ENCODE data around the gene EMC1.

Gene EMC1

DNA sequence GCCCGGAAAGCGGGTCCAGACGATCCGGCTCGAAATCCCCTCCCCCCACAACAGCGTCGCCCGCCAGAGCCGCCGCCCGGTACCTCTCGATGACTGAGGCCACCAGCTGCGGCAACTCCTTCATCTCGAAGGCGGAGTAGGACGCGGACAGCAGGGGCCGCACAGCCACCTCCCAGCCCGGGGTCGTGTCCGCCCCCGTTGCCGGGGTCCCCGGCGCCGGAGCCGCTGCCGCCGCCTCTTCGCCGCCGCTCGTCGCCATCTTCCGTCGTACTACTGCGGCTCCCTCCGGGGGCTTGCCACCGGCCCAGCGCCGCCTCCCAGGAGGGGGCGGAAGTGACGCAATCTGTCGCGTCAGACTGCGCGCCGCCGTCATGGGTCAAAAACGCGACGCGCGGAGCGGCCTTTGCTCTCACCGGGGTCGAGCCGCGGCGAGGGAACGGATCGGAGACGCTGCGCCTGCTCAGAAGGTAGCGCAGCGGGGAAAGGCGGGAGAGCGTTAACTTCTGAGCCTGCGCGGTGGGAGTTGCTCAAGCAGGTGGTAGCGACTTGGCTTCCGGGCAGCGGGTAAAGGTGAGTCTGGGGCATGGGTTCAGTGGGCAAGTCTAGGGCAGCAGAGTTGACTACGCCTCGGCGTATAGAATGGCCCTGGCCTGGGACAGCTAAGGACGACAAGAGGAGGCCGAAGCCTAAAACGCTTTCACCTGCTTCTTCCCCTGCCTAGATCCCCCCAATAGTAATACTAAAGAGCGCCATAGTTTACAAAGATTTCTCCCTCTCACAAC, 41.1 kb downstream of the EMC1 start, which contains the start of gene UBR4 (continued):
- TF ChIP-seq, protein P1, sequence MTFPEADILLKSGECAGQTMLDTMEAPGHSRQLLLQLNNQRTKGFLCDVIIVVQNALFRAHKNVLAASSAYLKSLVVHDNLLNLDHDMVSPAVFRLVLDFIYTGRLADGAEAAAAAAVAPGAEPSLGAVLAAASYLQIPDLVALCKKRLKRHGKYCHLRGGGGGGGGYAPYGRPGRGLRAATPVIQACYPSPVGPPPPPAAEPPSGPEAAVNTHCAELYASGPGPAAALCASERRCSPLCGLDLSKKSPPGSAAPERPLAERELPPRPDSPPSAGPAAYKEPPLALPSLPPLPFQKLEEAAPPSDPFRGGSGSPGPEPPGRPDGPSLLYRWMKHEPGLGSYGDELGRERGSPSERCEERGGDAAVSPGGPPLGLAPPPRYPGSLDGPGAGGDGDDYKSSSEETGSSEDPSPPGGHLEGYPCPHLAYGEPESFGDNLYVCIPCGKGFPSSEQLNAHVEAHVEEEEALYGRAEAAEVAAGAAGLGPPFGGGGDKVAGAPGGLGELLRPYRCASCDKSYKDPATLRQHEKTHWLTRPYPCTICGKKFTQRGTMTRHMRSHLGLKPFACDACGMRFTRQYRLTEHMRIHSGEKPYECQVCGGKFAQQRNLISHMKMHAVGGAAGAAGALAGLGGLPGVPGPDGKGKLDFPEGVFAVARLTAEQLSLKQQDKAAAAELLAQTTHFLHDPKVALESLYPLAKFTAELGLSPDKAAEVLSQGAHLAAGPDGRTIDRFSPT (tag by site-specific recombination; IDR thresholded peaks at IDR 0.05), result peak; percentile 97
- TF ChIP-seq ZBTB48 (tag by site-specific recombination; IDR thresholded peaks at IDR 0.05), result no peak; the same call in 1 of the 2 replicates
- peak; percentile 95 for TF ChIP-seq GLIS1 (tag by site-specific recombination; IDR thresholded peaks at IDR 0.05)
- peak; percentile 66 for TF ChIP-seq TRIM28 (IDR thresholded peaks at IDR 0.05; ENCODE audit: borderline replicate concordance, low read length)
- peak; percentile 62; the same call in 1 of the 2 replicates for TF ChIP-seq ZBTB8A (tag by site-specific recombination; IDR thresholded peaks at IDR 0.05)
- peak; percentile 83 for TF ChIP-seq ZNF24 (tag by site-specific recombination; IDR thresholded peaks at IDR 0.05)
- TF ChIP-seq REPIN1 (tag by site-specific recombination; IDR thresholded peaks at IDR 0.05; ENCODE audit: low read depth), result 0 out of 2 replicates have a peak, but pooled peaks have one; percentile 58
- no peak for TF ChIP-seq ZNF837 (tag by site-specific recombination; IDR thresholded peaks at IDR 0.05)
- TF ChIP-seq ZNF157 (tag by site-specific recombination; IDR thresholded peaks at IDR 0.05), result 0 out of 2 replicates have a peak, but pooled peaks have one; percentile 19
- TF ChIP-seq ZXDB (tag by site-specific recombination; IDR thresholded peaks at IDR 0.05), result peak; percentile 88
- TF ChIP-seq, protein P2, sequence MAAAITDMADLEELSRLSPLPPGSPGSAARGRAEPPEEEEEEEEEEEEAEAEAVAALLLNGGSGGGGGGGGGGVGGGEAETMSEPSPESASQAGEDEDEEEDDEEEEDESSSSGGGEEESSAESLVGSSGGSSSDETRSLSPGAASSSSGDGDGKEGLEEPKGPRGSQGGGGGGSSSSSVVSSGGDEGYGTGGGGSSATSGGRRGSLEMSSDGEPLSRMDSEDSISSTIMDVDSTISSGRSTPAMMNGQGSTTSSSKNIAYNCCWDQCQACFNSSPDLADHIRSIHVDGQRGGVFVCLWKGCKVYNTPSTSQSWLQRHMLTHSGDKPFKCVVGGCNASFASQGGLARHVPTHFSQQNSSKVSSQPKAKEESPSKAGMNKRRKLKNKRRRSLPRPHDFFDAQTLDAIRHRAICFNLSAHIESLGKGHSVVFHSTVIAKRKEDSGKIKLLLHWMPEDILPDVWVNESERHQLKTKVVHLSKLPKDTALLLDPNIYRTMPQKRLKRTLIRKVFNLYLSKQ (tag by site-specific recombination; IDR thresholded peaks at IDR 0.05; ENCODE audit: borderline replicate concordance), result no peak
- TF ChIP-seq ZNF350 (tag by site-specific recombination; IDR thresholded peaks at IDR 0.05), result no peak
- TF ChIP-seq SETDB1 (IDR thresholded peaks at IDR 0.05; ENCODE audit: insufficient read length, low read length), result no peak
- peak; percentile 56; the same call in 1 of the 2 replicates for TF ChIP-seq KLF1 (tag by site-specific recombination; IDR thresholded peaks at IDR 0.05)
- TF ChIP-seq ZNF518A (tag by site-specific recombination; conservative IDR thresholded peaks at IDR 0.05; ENCODE audit: low read depth), result peak; percentile 53; the same call in 1 of the 2 replicates
- TF ChIP-seq KLF10 (tag by site-specific recombination; IDR thresholded peaks at IDR 0.05), result peak; percentile 84
- TF ChIP-seq MYNN (tag by site-specific recombination; IDR thresholded peaks at IDR 0.05; ENCODE audit: borderline replicate concordance), result 0 out of 2 replicates have a peak, but pooled peaks have one; percentile 40
- TF ChIP-seq ZNF114 (tag by site-specific recombination; IDR thresholded peaks at IDR 0.05), result no peak
- TF ChIP-seq ZNF2 (tag by site-specific recombination; IDR thresholded peaks at IDR 0.05), result peak; percentile 44; the same call in 1 of the 2 replicates
- TF ChIP-seq ZNF266 (tag by site-specific recombination; IDR thresholded peaks at IDR 0.05; ENCODE audit: low read depth), result no peak
- no peak for TF ChIP-seq ZNF292 (tag by site-specific recombination; IDR thresholded peaks at IDR 0.05; ENCODE audit: borderline replicate concordance, low read depth)
- TF ChIP-seq SCRT2 (tag by site-specific recombination; IDR thresholded peaks at IDR 0.05), result peak; percentile 94
- TF ChIP-seq, protein P3, sequence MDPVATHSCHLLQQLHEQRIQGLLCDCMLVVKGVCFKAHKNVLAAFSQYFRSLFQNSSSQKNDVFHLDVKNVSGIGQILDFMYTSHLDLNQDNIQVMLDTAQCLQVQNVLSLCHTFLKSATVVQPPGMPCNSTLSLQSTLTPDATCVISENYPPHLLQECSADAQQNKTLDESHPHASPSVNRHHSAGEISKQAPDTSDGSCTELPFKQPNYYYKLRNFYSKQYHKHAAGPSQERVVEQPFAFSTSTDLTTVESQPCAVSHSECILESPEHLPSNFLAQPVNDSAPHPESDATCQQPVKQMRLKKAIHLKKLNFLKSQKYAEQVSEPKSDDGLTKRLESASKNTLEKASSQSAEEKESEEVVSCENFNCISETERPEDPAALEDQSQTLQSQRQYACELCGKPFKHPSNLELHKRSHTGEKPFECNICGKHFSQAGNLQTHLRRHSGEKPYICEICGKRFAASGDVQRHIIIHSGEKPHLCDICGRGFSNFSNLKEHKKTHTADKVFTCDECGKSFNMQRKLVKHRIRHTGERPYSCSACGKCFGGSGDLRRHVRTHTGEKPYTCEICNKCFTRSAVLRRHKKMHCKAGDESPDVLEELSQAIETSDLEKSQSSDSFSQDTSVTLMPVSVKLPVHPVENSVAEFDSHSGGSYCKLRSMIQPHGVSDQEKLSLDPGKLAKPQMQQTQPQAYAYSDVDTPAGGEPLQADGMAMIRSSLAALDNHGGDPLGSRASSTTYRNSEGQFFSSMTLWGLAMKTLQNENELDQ (tag by site-specific recombination; IDR thresholded peaks at IDR 0.05; ENCODE audit: low read depth), result no peak
- peak; percentile 67; the same call in 1 of the 2 replicates for TF ChIP-seq ZNF561 (tag by site-specific recombination; IDR thresholded peaks at IDR 0.05; ENCODE audit: borderline replicate concordance)
- TF ChIP-seq ZFHX2 (tag by site-specific recombination; conservative IDR thresholded peaks at IDR 0.05), result peak; percentile 46
- peak; percentile 40; the same call in 1 of the 2 replicates for TF ChIP-seq ZBTB20 (tag by site-specific recombination; IDR thresholded peaks at IDR 0.05)
- TF ChIP-seq ZNF501 (tag by site-specific recombination; IDR thresholded peaks at IDR 0.05), result peak; percentile 78; the same call in 1 of the 2 replicates
- TF ChIP-seq ZNF354C (tag by site-specific recombination; IDR thresholded peaks at IDR 0.05; ENCODE audit: borderline replicate concordance, low read depth), result no peak
- no peak for TF ChIP-seq GFI1B (tag by site-specific recombination; IDR thresholded peaks at IDR 0.05)

Data from HEK293 (cell line).